ENCODE results near the gene ECEL1. TPM values are rescaled to one million over a fixed set of nuclear protein-coding genes. Genes with fewer than 3 reads are reported as not detected.

ECEL1 gene
- polyA plus RNA-seq, 3 donors: 7.8 to 13.7 (median 8.6) TPM

DNA sequence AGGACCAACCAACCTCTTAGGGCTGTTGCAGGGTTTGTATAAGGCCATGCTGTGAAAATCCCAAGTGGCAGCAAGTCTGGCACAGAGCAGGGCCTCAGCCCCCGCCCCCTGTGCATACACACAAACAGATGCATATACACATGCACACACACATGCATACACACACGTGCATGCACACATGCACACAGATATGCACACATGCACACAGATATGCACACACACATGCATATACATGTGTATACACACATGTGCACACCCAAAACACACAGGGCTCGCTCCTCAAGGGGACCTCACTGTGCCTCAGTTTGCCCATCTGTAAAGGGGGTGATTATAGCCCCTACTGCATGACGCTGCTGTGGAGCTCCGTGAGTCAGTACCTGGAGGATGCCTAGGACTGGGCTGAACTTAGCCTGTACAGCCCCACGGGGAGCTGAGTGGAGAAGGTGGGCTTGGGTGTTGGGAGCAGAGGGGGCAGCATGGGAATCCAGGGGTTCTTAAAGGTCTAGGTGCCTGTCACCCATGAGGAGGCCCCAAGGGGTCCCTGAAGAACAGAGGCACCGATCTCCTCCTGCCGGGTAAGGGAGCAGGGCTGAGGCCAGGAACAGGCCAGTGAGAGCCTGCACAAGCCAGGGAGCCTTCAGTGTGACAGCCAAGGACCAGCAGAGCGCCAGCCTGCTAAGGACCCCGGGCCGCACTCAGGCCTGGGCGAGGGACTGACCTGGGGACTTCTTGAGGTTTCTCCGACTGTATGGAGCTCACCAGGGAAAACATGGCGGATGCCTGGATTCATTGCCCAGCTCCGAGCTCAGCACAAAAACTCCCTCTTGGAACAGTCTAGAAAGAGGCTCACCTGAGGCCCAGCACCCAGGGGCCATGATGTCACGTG lies 55.7 kb downstream of the ECEL1 start:
- DNase-seq (ENCODE audit: low read depth in 3 of 3, low spot score in 2 of 3): no peak

Other genes starting within 250 kb of the ECEL1 start
- gene ALPP, start 109.1 kb downstream of the ECEL1 start, polyA plus RNA-seq (ENCODE audit: insufficient read length in 3 of 3): under 1 TPM in 1 of 3 donors, not detected in 2; 0.06 TPM
- not detected for gene ALPG, start 81.0 kb downstream of the ECEL1 start, polyA plus RNA-seq (ENCODE audit: insufficient read length in 3 of 3)
- gene ALPI, start 31.7 kb downstream of the ECEL1 start, polyA plus RNA-seq (ENCODE audit: insufficient read length in 3 of 3): under 1 TPM in 2 of 3 donors, not detected in 1; 0.10 to 0.14 TPM
- gene PRSS56, start 32.6 kb upstream of the ECEL1 start, polyA plus RNA-seq (ENCODE audit: insufficient read length in 3 of 3): not detected
- gene CHRND, start 38.3 kb upstream of the ECEL1 start, polyA plus RNA-seq (ENCODE audit: insufficient read length in 3 of 3): under 1 TPM; 0.40 to 0.74 (median 0.59) TPM
- 1 to 10 TPM in 1 of 3 donors, under 1 TPM in 2; 0.55 to 1.1 (median 0.74) TPM for gene CHRNG, start 51.9 kb upstream of the ECEL1 start, polyA plus RNA-seq (ENCODE audit: insufficient read length in 3 of 3)
- gene TIGD1, start 62.7 kb upstream of the ECEL1 start, polyA plus RNA-seq (ENCODE audit: insufficient read length in 3 of 3): 10 to 100 TPM; 12.3 to 14.7 (median 14.2) TPM
- 100 to 1,000 TPM; 106 to 118 (median 112) TPM for gene EIF4E2, start 62.9 kb upstream of the ECEL1 start, polyA plus RNA-seq (ENCODE audit: insufficient read length in 3 of 3)
- gene EFHD1, start 145.8 kb upstream of the ECEL1 start, polyA plus RNA-seq (ENCODE audit: insufficient read length in 3 of 3): 10 to 100 TPM; 55.8 to 90.4 (median 85.6) TPM
- 10 to 100 TPM; 64.8 to 66.7 (median 66.2) TPM for gene GIGYF2, start 209.5 kb upstream of the ECEL1 start, polyA plus RNA-seq (ENCODE audit: insufficient read length in 3 of 3)